GM20431 (cell line): Measurements from ENCODE around the gene LMO7.

Source experiments
- in situ Hi-C: fragments of 300-500 bp; cut with MseI, MboI; formaldehyde crosslinking; loops from one replicate; pipeline ENCODE4 v1.15.0; 2020; ENCODE audit warnings: low sequenced_read_pairs; ENCODE audit not compliant: unreplicated experiment

The LMO7 gene

DNA sequence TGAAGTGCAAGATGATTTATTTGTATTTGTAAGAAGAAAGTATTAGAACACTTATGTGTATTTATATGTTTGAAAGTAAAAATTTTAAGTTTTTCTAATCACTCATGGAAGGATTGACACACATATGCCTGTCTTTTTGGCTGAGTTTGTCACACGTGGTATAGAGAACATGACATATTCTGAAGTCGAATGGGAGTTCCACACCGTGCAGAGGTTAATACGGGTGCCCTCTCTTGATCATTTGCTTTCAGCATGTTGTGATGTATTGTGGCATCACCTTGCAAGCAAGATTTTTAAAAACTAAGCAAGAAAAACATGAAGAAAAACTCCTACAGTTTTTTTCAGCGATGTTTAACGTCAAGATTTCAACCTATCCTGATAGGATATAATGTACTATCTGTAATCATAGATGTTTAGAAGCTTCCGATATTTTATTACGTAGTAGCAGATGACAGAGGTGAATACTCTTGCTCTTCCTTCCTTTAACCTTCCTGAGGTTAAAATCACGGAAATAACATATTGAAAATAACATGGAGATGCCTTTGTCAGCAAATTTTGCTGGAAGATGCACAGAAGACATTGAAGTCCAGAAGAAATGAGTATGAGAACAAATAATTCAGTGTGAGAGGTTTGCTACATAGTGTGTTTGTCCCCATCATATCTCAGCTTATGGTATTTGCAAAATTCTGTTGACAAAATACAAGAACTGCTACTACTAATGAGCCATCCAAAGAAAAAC lies 231.4 kb downstream of the LMO7 start:
- in situ Hi-C loops = loop anchor here (25.0 kb wide), 1 partner anchor 180 kb away; no protein-coding TSS in a partner anchor

DNA sequence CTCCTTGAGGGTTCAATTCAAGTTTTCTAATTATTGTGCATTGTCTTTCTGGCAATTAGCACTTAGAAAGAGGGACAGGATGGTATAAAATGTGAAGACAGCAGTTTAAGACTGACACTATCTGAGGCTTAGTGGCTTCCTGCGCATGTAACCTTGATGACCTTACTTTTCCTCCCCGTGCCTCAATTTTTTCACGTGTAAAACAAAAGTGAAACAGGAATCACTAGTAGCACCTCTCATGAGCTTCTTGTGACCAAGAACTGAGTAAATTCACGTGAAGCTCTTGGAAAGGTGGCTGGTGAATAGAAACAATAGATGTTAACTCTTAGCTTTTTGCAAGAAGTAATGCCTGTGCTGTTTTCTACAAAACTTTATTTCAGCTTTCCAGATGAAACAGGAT lies 233.9 kb downstream of the LMO7 start:
- in situ Hi-C loops = loop anchor here (25.0 kb wide), 1 partner anchor 183 kb away; no protein-coding TSS in a partner anchor

DNA sequence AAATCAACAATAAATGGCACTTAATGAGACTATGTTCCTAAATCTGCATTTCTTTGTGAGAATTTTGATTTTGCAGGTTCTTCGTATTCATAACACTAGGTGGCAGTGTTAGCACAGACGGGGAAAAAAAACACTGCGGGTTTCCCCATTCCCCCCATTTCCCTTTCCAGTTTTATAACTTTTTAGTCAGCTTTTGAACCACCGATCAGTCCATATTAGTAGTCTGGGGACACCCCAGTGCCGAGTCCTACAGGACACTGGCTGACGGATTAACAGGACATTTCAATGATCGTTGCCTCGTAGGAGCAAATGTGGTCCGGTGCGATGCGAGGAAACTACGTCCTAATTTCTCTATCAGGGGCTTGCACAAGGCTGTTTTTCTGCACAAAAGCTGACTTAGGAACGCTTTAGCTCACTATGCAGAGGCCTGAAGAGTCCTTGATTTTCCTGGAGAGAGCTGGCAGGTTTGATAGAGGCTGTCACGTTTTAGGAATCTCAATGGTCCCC lies 234.3 kb downstream of the LMO7 start:
- in situ Hi-C loops = loop anchor here (25.0 kb wide), 1 partner anchor 183 kb away; no protein-coding TSS in a partner anchor

DNA sequence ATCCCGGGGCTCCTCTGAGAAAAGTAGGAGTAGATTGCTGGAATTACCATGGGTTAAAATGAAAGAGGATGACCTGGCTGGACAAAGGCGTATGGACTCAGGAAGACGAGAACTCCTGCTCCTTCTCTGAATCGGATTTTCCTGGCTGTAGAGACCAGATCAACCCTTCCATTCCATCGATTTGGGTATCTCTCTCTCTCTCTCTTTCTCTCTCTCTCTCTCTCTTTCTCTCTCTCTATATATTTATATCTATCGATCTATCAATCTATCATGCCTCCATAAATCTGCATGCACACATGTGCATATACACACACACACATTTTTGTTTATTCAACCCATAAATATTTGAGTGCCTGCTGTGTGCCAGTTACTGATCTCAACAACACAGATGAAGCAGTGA lies 234.9 kb downstream of the LMO7 start:
- in situ Hi-C loops = loop anchor here (25.0 kb wide), 1 partner anchor 184 kb away; no protein-coding TSS in a partner anchor

DNA sequence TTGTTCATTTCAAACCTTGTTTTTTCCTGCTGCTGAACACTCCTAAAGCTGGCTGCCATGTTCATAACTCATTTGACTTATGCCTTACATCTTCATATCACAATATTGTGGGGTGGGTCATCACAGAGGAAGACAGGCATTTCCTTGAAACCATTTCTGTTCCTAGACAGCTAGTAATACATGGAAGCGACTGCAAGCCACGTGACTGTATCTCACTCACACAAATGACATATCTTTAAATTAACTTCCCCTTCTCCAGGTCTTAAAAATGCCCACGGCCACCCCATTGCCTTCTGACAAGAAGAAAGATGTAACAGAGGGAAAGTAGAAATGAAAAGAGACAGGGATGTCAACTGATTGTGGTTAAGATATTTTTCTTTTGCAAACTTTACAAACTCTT lies 236.8 kb downstream of the LMO7 start:
- in situ Hi-C loops = loop anchor here (25.0 kb wide), 1 partner anchor 186 kb away; no protein-coding TSS in a partner anchor

DNA sequence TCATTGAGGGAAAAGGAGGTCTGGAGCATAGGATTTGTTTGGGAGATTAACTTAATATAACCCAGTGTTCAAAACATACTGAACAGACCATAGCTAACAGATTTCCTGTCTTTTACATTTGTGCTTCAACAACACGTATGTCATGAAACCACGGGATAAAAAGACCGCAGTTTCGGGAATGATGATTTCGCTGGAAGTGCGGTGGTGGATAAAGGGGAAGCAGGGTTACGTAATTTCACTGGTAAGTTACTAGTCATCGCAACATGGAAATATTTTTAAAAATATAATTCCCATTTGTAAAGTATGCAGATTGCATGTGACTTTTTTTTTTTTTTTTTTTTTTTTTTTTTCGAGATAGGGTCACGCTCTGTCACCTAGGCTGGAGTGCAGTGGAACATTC lies 237.4 kb downstream of the LMO7 start:
- in situ Hi-C loops = loop anchor here (25.0 kb wide), 1 partner anchor 186 kb away; no protein-coding TSS in a partner anchor

DNA sequence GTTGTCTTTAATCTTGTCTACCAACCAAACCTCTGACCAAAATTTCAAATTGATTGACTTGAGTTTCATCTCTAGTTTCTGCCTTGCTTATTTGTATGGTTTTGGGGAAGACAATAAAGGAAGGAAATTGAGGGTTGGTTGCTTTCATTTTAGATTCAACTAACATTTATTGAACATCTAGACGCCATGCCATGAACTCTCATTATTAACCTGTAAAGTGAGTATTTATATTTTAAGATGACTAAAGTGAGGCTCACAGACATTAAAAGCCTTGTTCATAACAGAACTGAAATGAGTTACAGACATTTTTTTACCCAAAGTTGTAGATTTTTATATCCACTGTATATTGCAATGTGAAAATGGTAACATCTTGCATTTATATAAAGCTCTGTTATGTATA lies 239.3 kb downstream of the LMO7 start:
- in situ Hi-C loops = no loop called here

DNA sequence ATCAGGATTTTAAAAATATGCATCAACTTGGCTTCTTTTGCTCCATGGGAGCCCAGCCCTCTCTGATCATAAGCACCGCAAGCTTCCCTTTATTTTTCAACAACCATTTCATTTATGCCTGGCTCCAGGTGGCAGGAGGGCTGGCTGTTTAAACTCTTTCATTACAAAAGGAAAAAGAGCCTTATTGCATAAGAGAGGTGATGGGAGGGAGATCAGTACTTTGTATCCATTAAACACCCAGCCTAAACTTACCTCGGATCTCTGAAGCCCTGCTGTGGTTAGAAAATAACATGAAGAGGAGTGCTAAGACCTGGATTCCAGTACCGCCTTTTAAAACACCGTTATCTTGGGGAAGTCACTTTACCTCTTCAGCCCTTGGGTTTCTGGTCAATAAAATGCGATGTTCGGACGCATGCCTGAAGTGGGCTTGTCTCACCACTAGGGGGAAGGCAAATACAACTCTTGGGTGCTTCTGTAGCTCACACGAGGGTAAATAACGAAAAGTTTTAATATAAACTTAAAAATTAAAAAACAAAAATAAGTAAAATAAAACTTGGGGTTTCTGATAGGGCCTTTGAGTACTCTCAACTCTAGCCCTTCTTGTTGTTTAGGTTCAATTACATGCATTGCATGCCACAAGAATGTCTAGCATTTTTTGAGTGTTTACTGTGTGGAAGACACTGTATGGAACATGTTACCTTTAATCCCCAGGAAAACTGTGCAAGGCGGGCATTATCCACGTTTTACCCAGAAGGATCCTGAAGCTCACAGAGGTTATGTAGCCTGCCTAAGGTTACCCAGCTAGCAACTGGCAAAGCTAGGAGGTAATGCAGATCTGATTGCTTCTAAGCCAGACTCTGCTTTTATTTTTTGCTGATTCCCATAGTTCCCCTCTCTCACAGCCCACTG lies 240.3 kb downstream of the LMO7 start:
- in situ Hi-C loops = no loop called here

DNA sequence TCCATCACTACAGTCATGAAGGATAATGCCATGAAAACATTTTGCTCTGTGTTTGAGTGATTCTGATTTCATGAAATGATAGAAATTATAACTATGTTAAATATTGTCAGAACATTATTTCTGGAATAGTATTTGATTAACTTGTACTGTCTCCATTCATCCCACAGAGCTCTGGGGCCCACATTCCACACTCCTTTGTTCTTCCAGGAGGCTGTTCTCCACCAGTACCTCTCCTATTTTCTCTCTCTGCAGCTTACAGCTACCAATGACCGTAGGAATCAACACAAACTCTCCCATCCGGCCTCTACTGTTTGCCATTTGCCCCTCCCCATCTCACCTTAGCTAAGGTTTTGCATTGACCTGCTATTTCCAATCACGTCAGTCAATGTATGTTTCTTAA lies 240.9 kb downstream of the LMO7 start:
- in situ Hi-C loops = no loop called here

DNA sequence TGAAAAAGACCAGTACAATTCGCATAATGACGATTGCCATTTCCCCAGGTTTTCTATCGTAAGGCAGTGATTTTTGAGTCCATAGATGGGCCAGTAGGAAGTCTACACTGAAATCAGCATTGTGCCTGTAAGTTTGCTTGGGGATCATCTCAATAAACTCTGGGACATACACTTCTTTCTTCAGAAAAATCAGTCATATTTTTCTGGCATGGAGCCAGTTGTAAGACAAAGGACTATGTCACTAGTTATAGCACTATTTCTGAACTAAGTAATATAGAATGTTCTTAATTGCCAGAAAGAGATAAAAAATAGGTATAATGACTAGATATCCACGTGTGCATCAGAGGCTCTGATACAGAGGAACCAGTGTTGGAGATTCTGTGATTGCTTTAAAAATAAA lies 243.5 kb downstream of the LMO7 start:
- in situ Hi-C loops = loop anchor here (10.0 kb wide), 1 partner anchor 595 kb away; no protein-coding TSS in a partner anchor

DNA sequence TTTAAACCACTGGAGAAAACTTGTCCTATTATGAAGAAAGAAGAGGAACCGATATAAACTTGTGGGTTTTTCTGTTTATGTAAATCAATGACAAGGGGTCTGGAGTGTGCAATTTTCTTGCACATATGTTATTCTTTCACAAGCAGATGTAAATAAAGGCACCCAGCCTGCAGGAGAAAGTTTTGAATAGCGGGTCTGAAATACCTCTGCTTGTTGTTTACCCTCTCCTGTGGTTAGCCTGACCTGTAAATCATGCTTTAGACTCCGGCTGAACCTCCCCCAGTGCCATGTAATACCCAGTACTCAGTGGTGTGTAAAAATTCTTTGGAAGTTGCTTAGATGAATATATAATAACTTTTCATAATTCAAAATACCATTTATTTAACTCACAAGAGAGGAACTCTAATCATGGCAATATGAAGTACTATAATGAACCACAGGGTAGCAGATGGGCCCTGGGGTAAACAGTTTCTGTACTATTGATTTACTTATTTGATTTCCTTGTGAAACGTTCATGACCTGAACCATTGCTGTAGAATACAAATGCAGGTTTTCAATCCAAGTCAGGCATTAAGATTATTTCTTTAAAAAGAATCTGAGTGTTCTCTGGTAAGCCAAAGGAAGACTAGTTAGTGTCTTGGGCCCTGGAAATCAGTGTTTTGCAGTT lies 245.1 kb downstream of the LMO7 start:
- in situ Hi-C loops = loop anchor here (10.0 kb wide), 1 partner anchor 594 kb away; no protein-coding TSS in a partner anchor

DNA sequence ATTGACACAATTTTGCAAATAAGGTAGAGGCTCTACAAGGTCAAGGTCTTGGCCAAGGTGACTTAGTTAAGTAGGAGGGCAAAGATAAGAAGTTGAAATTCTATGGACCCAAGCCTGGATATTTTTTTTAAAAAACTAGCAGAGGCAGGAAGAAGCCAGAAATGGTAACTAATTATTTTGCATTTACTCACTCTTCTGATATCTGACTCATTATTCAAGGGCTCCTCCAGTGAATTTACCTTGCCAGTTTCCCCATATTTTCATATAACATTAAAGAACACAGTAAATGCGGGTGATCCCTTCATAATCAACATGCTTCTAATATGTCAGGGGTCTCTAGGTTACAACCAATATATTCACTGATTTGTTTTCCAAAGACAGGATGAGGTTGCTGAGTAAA lies 246.1 kb downstream of the LMO7 start:
- in situ Hi-C loops = loop anchor here (10.0 kb wide), 1 partner anchor 593 kb away; no protein-coding TSS in a partner anchor

DNA sequence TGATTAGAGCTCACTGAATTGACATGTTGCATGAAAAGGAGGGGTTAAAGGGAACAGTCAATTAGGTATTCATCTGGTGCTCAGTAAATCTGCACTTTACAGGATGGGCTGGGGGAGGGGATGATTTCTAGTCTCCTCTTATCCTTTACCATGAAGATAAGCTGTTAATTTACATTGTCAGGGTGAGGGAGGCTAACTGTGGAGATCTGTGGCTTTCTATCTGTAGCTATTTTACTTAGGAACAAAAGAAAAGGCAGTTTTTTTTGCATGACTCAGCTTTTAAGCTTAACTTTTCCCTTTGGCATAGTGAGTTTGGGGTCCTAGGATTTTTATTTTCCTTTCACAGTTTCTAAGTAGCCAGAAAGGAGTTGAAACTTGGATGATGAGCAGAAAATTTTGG lies 253.3 kb downstream of the LMO7 start:
- in situ Hi-C loops = loop anchor here (10.0 kb wide), 1 partner anchor 585 kb away; no protein-coding TSS in a partner anchor

DNA sequence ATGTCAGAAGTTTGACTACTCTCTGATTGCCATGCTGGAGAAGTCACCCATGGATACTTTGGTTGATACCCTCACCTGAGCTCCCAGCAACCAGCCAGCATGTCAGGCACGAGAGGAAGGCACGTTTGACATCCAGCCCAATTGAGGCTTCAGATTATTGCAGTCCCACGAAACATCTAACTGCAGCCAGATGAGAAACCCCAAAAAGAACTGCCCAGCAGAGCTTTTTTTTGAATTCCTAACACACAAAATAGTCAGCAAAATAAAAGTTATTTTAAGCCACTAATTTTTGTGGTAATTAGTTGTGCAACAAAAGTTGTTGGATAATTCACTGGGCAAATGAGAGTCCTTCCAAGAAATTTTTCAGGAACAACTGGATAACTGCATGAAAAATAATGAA lies 259.0 kb downstream of the LMO7 start:
- in situ Hi-C loops = no loop called here

DNA sequence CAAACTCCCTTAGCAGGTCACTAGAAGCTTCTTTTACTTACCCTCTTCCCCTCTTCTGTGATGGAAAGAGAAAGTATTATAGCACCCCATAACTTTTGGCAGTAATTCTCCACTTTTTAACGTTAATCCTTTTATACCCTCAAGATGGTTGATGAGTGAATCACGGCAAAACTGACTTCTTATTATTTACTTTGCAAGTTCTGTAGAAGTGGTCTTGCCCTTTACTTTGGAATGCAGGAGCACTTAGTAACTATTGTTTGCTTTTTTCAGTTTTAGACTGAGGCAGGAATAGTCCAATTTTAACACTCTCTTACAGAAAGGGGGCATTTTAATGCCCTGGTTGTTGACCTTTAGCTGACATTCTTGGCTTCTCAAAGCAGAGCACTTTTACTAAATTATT lies 260.1 kb downstream of the LMO7 start:
- in situ Hi-C loops = no loop called here

DNA sequence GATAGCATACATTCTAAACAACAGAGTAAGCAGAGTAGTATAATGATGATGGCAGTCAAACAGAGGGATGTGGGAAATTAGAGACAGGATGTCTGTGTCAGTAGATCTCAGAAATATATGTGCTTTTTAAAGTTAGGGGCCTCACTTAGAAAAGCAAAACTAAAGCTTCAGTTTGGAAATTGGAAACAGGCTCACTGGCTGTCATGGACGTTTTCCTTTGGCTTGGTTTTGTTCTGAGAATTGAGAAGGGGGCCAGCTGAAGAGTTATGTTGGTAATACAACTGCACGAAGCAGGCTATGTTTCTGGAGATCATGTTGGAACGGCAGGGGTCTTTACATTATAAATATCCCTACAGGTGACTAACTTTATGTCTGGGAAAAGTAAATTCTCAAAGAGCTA lies 261.3 kb downstream of the LMO7 start:
- in situ Hi-C loops = no loop called here

DNA sequence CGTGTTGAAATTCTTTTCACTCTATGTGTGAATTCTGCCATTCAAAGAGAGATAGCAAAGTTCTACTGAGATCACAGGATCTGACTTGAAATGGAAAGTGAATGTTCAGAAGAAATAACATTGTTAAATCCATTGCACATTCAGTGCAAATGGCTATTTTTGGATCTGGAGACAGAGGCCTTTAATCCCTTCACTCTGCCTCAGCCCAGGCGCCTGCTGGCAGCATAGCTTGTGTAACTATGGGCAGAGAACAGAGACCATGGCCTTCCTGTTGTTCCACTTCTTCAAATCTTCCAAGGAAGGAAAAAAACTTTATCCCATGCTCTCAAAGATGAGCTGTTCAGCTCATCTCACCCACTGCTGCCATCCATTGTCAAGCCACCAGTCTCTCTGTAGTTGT lies 265.4 kb downstream of the LMO7 start:
- in situ Hi-C loops = no loop called here

DNA sequence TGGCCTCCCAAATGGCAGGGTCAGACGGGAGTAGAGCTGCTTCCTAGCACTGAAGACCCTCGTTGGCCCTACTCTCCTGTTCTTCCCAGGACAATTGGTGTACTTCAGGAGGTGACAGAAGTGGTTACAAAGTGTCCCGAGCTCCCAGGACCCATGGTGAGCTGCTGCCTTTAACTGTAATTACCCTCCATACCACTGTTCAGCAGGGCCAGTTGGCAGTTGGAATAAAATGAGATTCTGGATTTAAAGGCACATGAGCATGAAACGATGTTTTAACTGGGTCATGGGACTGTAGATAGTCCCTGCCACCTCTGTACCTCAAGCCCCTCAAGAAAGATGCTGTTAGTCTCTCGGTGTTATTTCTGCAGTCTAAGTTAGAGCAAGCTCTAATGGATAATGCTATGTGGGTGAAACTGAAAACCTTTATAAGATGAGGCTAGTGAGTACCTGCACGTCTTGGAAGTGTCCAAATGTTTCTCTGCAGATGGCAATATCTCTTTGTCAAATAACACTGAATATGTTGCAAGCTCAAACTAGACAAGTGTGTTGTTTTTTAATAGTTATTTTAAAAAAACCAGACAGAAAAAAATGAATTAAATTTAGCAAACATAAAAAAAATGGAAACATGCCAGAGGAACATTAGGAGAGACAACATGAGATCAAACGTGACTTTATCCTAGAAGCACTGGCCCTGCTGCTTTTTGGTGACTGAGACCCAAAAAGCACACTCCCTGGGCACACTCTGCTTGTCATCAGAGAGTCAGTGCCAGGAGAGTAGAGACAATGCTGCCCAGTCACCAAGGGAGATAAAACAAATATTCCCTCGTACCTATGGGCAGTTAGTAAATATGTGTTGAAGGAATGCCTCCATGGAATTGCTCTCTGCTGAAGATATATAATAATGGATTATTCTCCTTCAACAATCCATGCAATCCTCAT lies 266.3 kb downstream of the LMO7 start:
- in situ Hi-C loops = no loop called here

DNA sequence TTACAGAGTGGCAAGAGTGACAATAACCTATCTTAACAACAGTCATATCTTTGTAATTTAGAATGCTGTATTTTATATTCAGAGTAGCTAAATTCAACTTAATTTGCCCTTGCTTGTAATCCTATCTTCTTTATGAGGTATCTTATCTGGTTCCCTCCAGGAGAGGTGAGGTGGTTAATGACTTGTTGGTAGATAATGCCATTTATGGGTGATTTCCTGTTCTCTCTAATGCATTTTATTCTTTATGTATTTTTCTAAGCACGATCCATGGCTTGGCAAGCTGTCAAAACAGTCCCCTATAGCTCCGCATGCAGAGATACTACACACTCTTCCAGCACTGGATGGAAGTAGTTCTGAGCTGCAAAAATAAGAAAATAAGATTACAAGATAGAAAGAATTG lies 267.9 kb downstream of the LMO7 start:
- in situ Hi-C loops = no loop called here
